HepG2 (cell line): ENCODE data around the gene APEX2. TPM values are rescaled to one million over a fixed set of nuclear protein-coding genes. Genes with fewer than 3 reads are reported as not detected.

Experiments
- ATAC-seq: fragments of 200-7000 bp; cut with Tn5 transposase; 3 replicates; pipeline ENCODE4 v1.9.1; 2020; ENCODE audit warnings: mild to moderate bottlenecking, moderate library complexity
- BruUV-seq: library from RNA; stranded (reverse); fragments of 400-500 nt; replicated peaks from 2 replicates; lab custom pipeline; 2021; lab: Mats Ljungman, UMichigan
- CTCF ChIA-PET: fragments of 300-600 bp; formaldehyde crosslinking; extraction: SDS; loops from one replicate; lab custom pipeline; 2021; ENCODE audit warnings: low total read pairs, inconsistent platforms, low intra/inter-chr PET ratio; lab: Yijun Ruan, JAX
- POLR2A ChIA-PET: fragments of 350-600 bp; sonication (Branson Sonifier 250); formaldehyde crosslinking; loops from one replicate; lab custom pipeline; 2020; ENCODE audit warnings: antibody characterized with exemption, inconsistent platforms; lab: Yijun Ruan, JAX
- DNase-seq: peaks from one replicate; pipeline ENCODE4 v3.0.0-alpha.2; 2015; ENCODE audit warnings: low spot score
- FAIRE-seq: peaks from 3 replicates; lab custom pipeline; 2011; peaks lifted over from hg19 to GRCh38; lab: Jason Lieb, UNC
- H2AFZ ChIP-seq: one replicate; pipeline ENCODE4 v1.6.1; 2011; ENCODE audit warnings: low read length, inconsistent platforms
- H3K27ac ChIP-seq: fragments of 300-600 bp; 3 replicates; pipeline ENCODE4 v1.8.0; 2011; ENCODE audit warnings: mixed run types, mild to moderate bottlenecking, mixed read lengths, low read length, inconsistent platforms; ENCODE audit not compliant: insufficient read depth; ENCODE audit errors: extremely low read length
- H3K27me3 ChIP-seq, 2 experiments: fragments of 200-600 bp in 1 of 2; 2 replicates in 1 of 2; 3 replicates in 1 of 2; pipeline versions ENCODE4 v1.6.0 to v1.8.0; 2011; ENCODE audit warnings: low read length in 2 of 2, mild to moderate bottlenecking in 2 of 2, moderate library complexity in 2 of 2, inconsistent platforms in 1 of 2; ENCODE audit not compliant: insufficient read depth in 2 of 2, control insufficient read depth in 1 of 2
- H3K36me3 ChIP-seq, 2 experiments: fragments of 200-600 bp in 1 of 2; replicated peaks in 1 of 2; 2 replicates in 1 of 2; 3 replicates in 1 of 2; pipeline versions ENCODE4 v1.5.1 to v1.8.0; 2011; ENCODE audit warnings: low read length in 2 of 2, inconsistent platforms in 1 of 2; ENCODE audit not compliant: insufficient read depth in 2 of 2, control insufficient read depth in 1 of 2
- H3K4me1 ChIP-seq: 2 replicates; pipeline ENCODE4 v1.5.1; 2012; ENCODE audit warnings: low read length, inconsistent platforms; ENCODE audit not compliant: insufficient read depth
- H3K4me2 ChIP-seq: 2 replicates; pipeline ENCODE4 v1.6.0; 2011; ENCODE audit warnings: low read depth, low read length, inconsistent platforms
- H3K4me3 ChIP-seq, 3 experiments: fragments of 200-600 bp in 1 of 3; sonication (generic), shearing (Covaris generic) in 1 of 3; replicated peaks in 1 of 3; 2 replicates each; pipeline ENCODE4 v1.5.1; 2011 to 2016; ENCODE audit warnings: low read length in 3 of 3, inconsistent platforms in 2 of 3, low read depth in 2 of 3, mild to moderate bottlenecking in 2 of 3, control low read depth in 1 of 3, mixed read lengths in 1 of 3; ENCODE audit not compliant: insufficient read depth in 1 of 3
- H3K79me2 ChIP-seq: one replicate; pipeline ENCODE4 v1.6.1; 2011; ENCODE audit warnings: low read length, inconsistent platforms; ENCODE audit not compliant: insufficient read depth
- H3K9ac ChIP-seq: 2 replicates; pipeline ENCODE4 v1.6.0; 2011; ENCODE audit warnings: mild to moderate bottlenecking, low read depth, low read length, inconsistent platforms; ENCODE audit not compliant: insufficient read depth
- H3K9me3 ChIP-seq: 2 replicates; pipeline ENCODE4 v1.5.1; 2012; ENCODE audit warnings: mild to moderate bottlenecking, low read length
- H4K20me1 ChIP-seq: 2 replicates; pipeline ENCODE4 v1.6.0; 2011; ENCODE audit warnings: inconsistent platforms, mild to moderate bottlenecking, low read length, moderate library complexity; ENCODE audit not compliant: insufficient read depth
- CEBPB ChIP-seq: IDR thresholded peaks from 2 replicates; pipeline ENCODE4 v1.6.1; 2011; ENCODE audit warnings: low read depth, low read length, improper control_type of control experiment, borderline replicate concordance
- CSRNP2 ChIP-seq: sonication (generic); formaldehyde crosslinking; conservative IDR thresholded peaks from 2 replicates; pipeline ENCODE4 v1.8.0; 2022; ENCODE audit warnings: low read depth, missing genetic modification reagents
- EHMT2 ChIP-seq: fragments of 200-600 bp; sonication (generic); IDR thresholded peaks from 2 replicates; pipeline ENCODE4 v1.7.0; 2017; ENCODE audit warnings: antibody characterized with exemption, low read depth, low read length, borderline replicate concordance
- GFI1 ChIP-seq: sonication (generic); formaldehyde crosslinking; IDR thresholded peaks from 2 replicates; pipeline ENCODE4 v1.5.0; 2020; ENCODE audit warnings: missing genetic modification reagents, mild to moderate bottlenecking, borderline replicate concordance
- KAT2B ChIP-seq: fragments of 150-350 bp; IDR thresholded peaks from 2 replicates; pipeline ENCODE4 v1.6.1; 2014; ENCODE audit warnings: low read depth, low read length, borderline replicate concordance
- KLF13 ChIP-seq: sonication (generic); formaldehyde crosslinking; IDR thresholded peaks from 2 replicates; pipeline ENCODE4 v1.4.0; 2020; ENCODE audit warnings: mild to moderate bottlenecking, missing genetic modification reagents
- MAZ ChIP-seq, 2 experiments: sonication (generic) in 1 of 2; formaldehyde crosslinking in 1 of 2; IDR thresholded peaks; 2 replicates each; pipeline versions ENCODE4 v1.5.0 to v1.6.1; 2012 to 2020; ENCODE audit warnings: low read depth in 2 of 2, mild to moderate bottlenecking in 2 of 2, borderline replicate concordance in 1 of 2, improper control_type of control experiment in 1 of 2, low read length in 1 of 2, missing genetic modification reagents in 1 of 2, moderate library complexity in 1 of 2
- SKI ChIP-seq: fragments of 450-650 bp; IDR thresholded peaks from one replicate; pipeline ENCODE4 v1.6.1; 2018; ENCODE audit warnings: mild to moderate bottlenecking; ENCODE audit not compliant: partially characterized antibody
- SMAD9 ChIP-seq: sonication (generic); formaldehyde crosslinking; IDR thresholded peaks from 2 replicates; pipeline ENCODE4 v1.5.1; 2020; ENCODE audit warnings: mild to moderate bottlenecking, missing genetic modification reagents
- TFDP2 ChIP-seq: sonication (generic); formaldehyde crosslinking; IDR thresholded peaks from 2 replicates; pipeline ENCODE4 v1.4.0; 2020; ENCODE audit warnings: missing genetic modification reagents
- ZBTB21 ChIP-seq: sonication (generic); formaldehyde crosslinking; IDR thresholded peaks from 2 replicates; pipeline ENCODE4 v1.4.0; 2020; ENCODE audit warnings: missing genetic modification reagents
- ZNF382 ChIP-seq: sonication (generic); formaldehyde crosslinking; IDR thresholded peaks from 2 replicates; pipeline ENCODE4 v1.5.0; 2020; ENCODE audit warnings: missing genetic modification reagents, mild to moderate bottlenecking, borderline replicate concordance
- ZNF512B ChIP-seq: sonication (generic); formaldehyde crosslinking; IDR thresholded peaks from 2 replicates; pipeline ENCODE4 v1.5.1; 2020; ENCODE audit warnings: missing genetic modification reagents, mild to moderate bottlenecking, borderline replicate concordance
- WGBS: methylation state at CpG from one replicate; pipeline ENCODE4 v1.1.6; 2017; ENCODE audit warnings: low lambda C conversion rate; 5-methylcytosine and 5-hydroxymethylcytosine counted together
- in situ Hi-C: cut with HindIII; loops from 2 replicates; pipeline ENCODE4 v1.10.0; 2017; ENCODE audit warnings: low pct_unique_long_range_greater_than_20kb; ENCODE audit not compliant: extremely low pct_ligation_motif_present
- intact Hi-C: fragments of 100-400 bp; cut with micrococcal nuclease; formaldehyde crosslinking; loops from one replicate; pipeline ENCODE4 v1.10.0; 2022; ENCODE audit not compliant: unreplicated experiment
- polyA plus RNA-seq, 8 experiments: library from polyadenylated mRNA; depleted of rRNA in 3 of 8; stranded (reverse) in 7 of 8; unstranded in 1 of 8; fragments of >200 nt; fragmentation: Illumina TruSeq in 4 of 8; extraction: Trizol in 4 of 8; gene quantifications; 2 replicates each; pipeline versions ENCODE4 v1.2.1 to v1.2.3, GENCODE V29; 2011 to 2016; ENCODE audit warnings: low read depth in 4 of 8, missing spikeins in 1 of 8, mixed read lengths in 1 of 8; ENCODE audit not compliant: insufficient read depth in 1 of 8
- total RNA-seq, 5 experiments: library from RNA; depleted of rRNA; stranded (reverse); fragments of >200 nt; fragmentation: Illumina TruSeq; extraction: Trizol; gene quantifications; 2 replicates each; pipeline ENCODE4 v1.2.3, GENCODE V29; 2016; ENCODE audit warnings: low read depth in 1 of 5

Gene APEX2
- total and polyA plus RNA-seq, 2 of the 13 experiments (the other 11 are each of a cell fraction or from before 2014, with no cell fraction given), result 12.7 to 17.8 TPM

- POLR2A ChIA-PET, result interaction anchor here (1.2 to 4.3 kb wide), 6 partner anchors 8 to 368 kb away, joined by 3 to 21 read pairs (median 6); partner anchors contain the start of genes APEX2 and PFKFB1
- Histone ChIP-seq H3K79me2 (no peaks in the 10 kb centered on the region), H3K27ac (peak overlapping the region; percentile 62), H3K27me3 (no peaks in the 10 kb centered on the region), H2AFZ (no peak overlapping the region), H3K36me3 (peaks cover 0 to 3% of the 10 kb centered on the region in 2 experiments; a peak in 3 of 5 replicates), H3K9ac (peak overlapping the region; percentile 39; the same call in 1 of the 2 replicates), H3K4me2 (peak overlapping the region; percentile 63), H3K4me1 (peaks cover 41% of the 10 kb centered on the region), H3K9me3 (no peaks in the 10 kb centered on the region), H4K20me1 (no peaks in the 10 kb centered on the region), H3K4me3 (no peak overlapping the region)
- no TSS peak for BruUV-seq
- ATAC-seq, result peak; percentile 83
- 3% methylated on average over 4 of the region's 6 CpGs for WGBS
- CTCF ChIA-PET, result no interaction called here
- peak; percentile 73 for DNase-seq
- intact Hi-C loops (no loop called here), in situ Hi-C loops (no loop called here)
- FAIRE-seq, result peak; percentile 92
- TF ChIP-seq SMAD9 (CRISPR knock-in tag) (no peak), TFDP2 (CRISPR knock-in tag) (no peak), GFI1 (CRISPR knock-in tag) (peak; percentile 32; the same call in 1 of the 2 replicates), CEBPB (peak; percentile 36; the same call in 1 of the 2 replicates), ZNF512B (CRISPR knock-in tag) (no peak), KLF13 (CRISPR knock-in tag) (no peak), CSRNP2 (CRISPR knock-in tag) (no peak), SKI (peak; percentile 20), ZNF382 (CRISPR knock-in tag) (no peak), ZBTB21 (CRISPR knock-in tag) (no peak), KAT2B (no peak), MAZ (IDR thresholded peaks at IDR 0.05; ENCODE audit: borderline replicate concordance, low read depth, low read length) (peak; percentile 65; the same call in 1 of the 2 replicates), MAZ (CRISPR knock-in tag; IDR thresholded peaks at IDR 0.05; ENCODE audit: low read depth) (no peak), EHMT2 (no peak)
Observed at GRCh38 chrX:55007656-55008055, 7.5 kb downstream of the APEX2 start.
